Ovary (tissue), 3 donors: ENCODE data around the gene RAPGEF4.

Experiments used
- EP300 ChIP-seq: sonication (generic); formaldehyde crosslinking; IDR thresholded peaks from one replicate; pipeline ENCODE4 v1.6.1; 2017; ENCODE audit warnings: antibody characterized with exemption
- POLR2A ChIP-seq: fragments of 450-650 bp; IDR thresholded peaks from one replicate; pipeline ENCODE4 v1.6.1; 2017; ENCODE audit warnings: antibody characterized with exemption, mild to moderate bottlenecking, moderate library complexity
- TF ChIP-seq, protein P1 (sequence below), 3 donors: fragments of 450-650 bp in 2 of 3; fragments of 200-600 bp in 1 of 3; IDR thresholded peaks; one replicate each; pipeline versions ENCODE4 v1.5.1 to v1.8.0; 2016 to 2022; ENCODE audit warnings: antibody characterized with exemption in 3 of 3, mild to moderate bottlenecking in 1 of 3
- donor health status: DM: no; HTN: no; CAD: no.

DNA sequence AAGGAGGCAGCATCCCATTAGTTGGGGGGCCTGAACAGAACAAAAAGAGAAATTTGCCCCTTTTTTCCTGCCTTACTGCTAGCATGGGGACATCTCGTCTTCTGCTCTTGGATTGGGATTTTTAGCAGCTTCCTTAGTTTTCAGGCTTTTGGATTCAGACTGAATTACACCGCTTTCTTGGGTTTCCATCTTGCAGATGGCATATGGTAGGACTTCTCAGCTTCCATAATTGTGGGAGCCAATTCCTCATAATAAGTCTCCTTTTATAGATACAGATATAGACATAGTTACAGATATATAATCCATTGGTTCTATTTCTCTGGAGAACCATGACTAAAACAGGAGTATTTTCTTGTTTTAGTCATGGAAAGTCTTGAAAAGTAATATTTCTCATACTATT is 5.2 kb upstream of the RAPGEF4 start:
- TF ChIP-seq, protein P1, sequence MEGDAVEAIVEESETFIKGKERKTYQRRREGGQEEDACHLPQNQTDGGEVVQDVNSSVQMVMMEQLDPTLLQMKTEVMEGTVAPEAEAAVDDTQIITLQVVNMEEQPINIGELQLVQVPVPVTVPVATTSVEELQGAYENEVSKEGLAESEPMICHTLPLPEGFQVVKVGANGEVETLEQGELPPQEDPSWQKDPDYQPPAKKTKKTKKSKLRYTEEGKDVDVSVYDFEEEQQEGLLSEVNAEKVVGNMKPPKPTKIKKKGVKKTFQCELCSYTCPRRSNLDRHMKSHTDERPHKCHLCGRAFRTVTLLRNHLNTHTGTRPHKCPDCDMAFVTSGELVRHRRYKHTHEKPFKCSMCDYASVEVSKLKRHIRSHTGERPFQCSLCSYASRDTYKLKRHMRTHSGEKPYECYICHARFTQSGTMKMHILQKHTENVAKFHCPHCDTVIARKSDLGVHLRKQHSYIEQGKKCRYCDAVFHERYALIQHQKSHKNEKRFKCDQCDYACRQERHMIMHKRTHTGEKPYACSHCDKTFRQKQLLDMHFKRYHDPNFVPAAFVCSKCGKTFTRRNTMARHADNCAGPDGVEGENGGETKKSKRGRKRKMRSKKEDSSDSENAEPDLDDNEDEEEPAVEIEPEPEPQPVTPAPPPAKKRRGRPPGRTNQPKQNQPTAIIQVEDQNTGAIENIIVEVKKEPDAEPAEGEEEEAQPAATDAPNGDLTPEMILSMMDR (IDR thresholded peaks at IDR 0.05) = no peak
- TF ChIP-seq POLR2A (no peak), EP300 (no peak)
